NK-92 (cell line): ENCODE results near the gene MGAT3.

Experiments used
- DNase-seq: peaks from one replicate; lab custom pipeline; 2025; ENCODE audit not compliant: unreplicated experiment; lab: John Stamatoyannopoulos, UW

Gene MGAT3

GRCh38 chr22:39525658-39525975 is 68.8 kb downstream of the MGAT3 start:
- DNase-seq, result no peak

- DNase-seq, result no peak
Measured at GRCh38 chr22:39526736-39527171, 69.9 kb downstream of the MGAT3 start.

GRCh38 chr22:39527481-39527961 is 70.7 kb downstream of the MGAT3 start:
- DNase-seq, result no peak

- DNase-seq, result no peak
Measured at GRCh38 chr22:39528080-39528661, 71.4 kb downstream of the MGAT3 start.

GRCh38 chr22:39528681-39529486 is 72.1 kb downstream of the MGAT3 start:
- peak; percentile 48 for DNase-seq

GRCh38 chr22:39529487-39529851 is 72.7 kb downstream of the MGAT3 start:
- no peak for DNase-seq

- DNase-seq, result no peak
Measured at GRCh38 chr22:39530116-39530515, 73.3 kb downstream of the MGAT3 start.

GRCh38 chr22:39530692-39531331 is 74.0 kb downstream of the MGAT3 start:
- DNase-seq, result no peak

GRCh38 chr22:39532215-39533073 is 75.6 kb downstream of the MGAT3 start, which contains the start of gene RPS19BP1:
TSS of gene RPS19BP1 (minus strand) at chr22:39532748. CDS start at chr22:39532738, 10 bp downstream.
- peak; percentile 97 for DNase-seq

GRCh38 chr22:39534092-39534506 is 77.3 kb downstream of the MGAT3 start:
- no peak for DNase-seq

GRCh38 chr22:39534591-39535356 is 78.0 kb downstream of the MGAT3 start:
- no peak for DNase-seq

- DNase-seq, result no peak
Measured at GRCh38 chr22:39535357-39535725, 78.5 kb downstream of the MGAT3 start.

- DNase-seq, result no peak
Measured at GRCh38 chr22:39535831-39536449, 79.1 kb downstream of the MGAT3 start.

GRCh38 chr22:39536711-39537110 is 79.9 kb downstream of the MGAT3 start:
- DNase-seq, result no peak

- DNase-seq, result no peak
Measured at GRCh38 chr22:39537975-39538374, 81.2 kb downstream of the MGAT3 start.
